ENCODE results near the gene ABR. TPM values are rescaled to one million over a fixed set of nuclear protein-coding genes. Genes with fewer than 3 reads are reported as not detected.
"Not testable (repeated sequence)": the region's sequence is repeated elsewhere in the genome, so short reads cannot be mapped to it uniquely, and the experiment has no call there.

The ABR gene
- total RNA-seq, 4 donors from 2014 or later: 286 to 1,099 (median 522) TPM

- WGBS, 2 donors (ENCODE audit: low coverage in 1 of 2): 29% methylated on average over 23 of the region's 24 CpGs; no CpG with 5 or more reads in 1 of the 2 donors
- no peaks in the 10 kb centered on the region for H3K27me3 ChIP-seq
- DNase-seq: peak; percentile 70
- H3K27ac ChIP-seq: peak overlapping the region; percentile 93 to 99 (median 96)
- peak in 2 of 3 donors; percentile 12 to 72 for TF ChIP-seq POLR2AphosphoS5 (IDR thresholded peaks at IDR 0.05)
- peak; percentile 49 for TF ChIP-seq POLR2A (IDR thresholded peaks at IDR 0.05)
- TF ChIP-seq EP300 (IDR thresholded peaks at IDR 0.05; ENCODE audit: low read depth): no peak
- H3K9me3 ChIP-seq: no peaks in the 10 kb centered on the region
- in situ Hi-C loops (cut with MboI; ENCODE audit: low pct_ligation_motif_present in 1 of 4, low pct_unique_long_range_greater_than_20kb in 1 of 4, low sequenced_read_pairs in 3 of 4): no loop called here
- H3K36me3 ChIP-seq: no peaks in the 10 kb centered on the region
- peaks cover 46 to 68% (median 60%) of the 10 kb centered on the region in 4 donors for H3K4me1 ChIP-seq
- intact Hi-C loops (cut with DNase I; ENCODE audit: low total_unique reads): no loop called here
- H3K4me3 ChIP-seq: peak overlapping the region; percentile 69 to 81 (median 74)
Measured at GRCh38 chr17:1107777-1108477, 71.9 kb downstream of the ABR start.

- in situ Hi-C loops (cut with MboI; ENCODE audit: low pct_ligation_motif_present in 1 of 4, low pct_unique_long_range_greater_than_20kb in 1 of 4, low sequenced_read_pairs in 3 of 4) (no loop called here), intact Hi-C loops (cut with DNase I; ENCODE audit: low total_unique reads) (no loop called here)
- peak overlapping the region; percentile 93 to 99 (median 96) for H3K27ac ChIP-seq
- DNase-seq: no peak
- H3K27me3 ChIP-seq: no peaks in the 10 kb centered on the region
- no peak for TF ChIP-seq POLR2A (IDR thresholded peaks at IDR 0.05)
- TF ChIP-seq EP300 (IDR thresholded peaks at IDR 0.05; ENCODE audit: low read depth): no peak
- TF ChIP-seq CTCF (IDR thresholded peaks at IDR 0.05): no peak
- WGBS, 2 donors (ENCODE audit: low coverage in 1 of 2): 66% methylated on average over 20 of the region's 20 CpGs; no CpG with 5 or more reads in 1 of the 2 donors
- peaks cover 43 to 63% (median 58%) of the 10 kb centered on the region in 4 donors for H3K4me1 ChIP-seq
- no peaks in the 10 kb centered on the region for H3K9me3 ChIP-seq
- H3K4me3 ChIP-seq: peak overlapping the region in 3 of 4 donors; percentile 69 to 74 (median 73)
- H3K36me3 ChIP-seq: no peaks in the 10 kb centered on the region
Measured at GRCh38 chr17:1107083-1107776, 72.6 kb downstream of the ABR start.

GRCh38 chr17:1104222-1104621, 75.6 kb downstream of the ABR start:
- Histone ChIP-seq H3K4me3 (no peak overlapping the region), H3K36me3 (no peaks in the 10 kb centered on the region), H3K27ac (no peak overlapping the region), H3K27me3 (no peaks in the 10 kb centered on the region), H3K4me1 (peaks cover 23 to 35% (median 33%) of the 10 kb centered on the region in 4 donors), H3K9me3 (no peaks in the 10 kb centered on the region)
- DNase-seq: no peak
- 81% methylated on average over 8 of the region's 8 CpGs; no CpG with 5 or more reads in 1 of the 2 donors for WGBS, 2 donors (ENCODE audit: low coverage in 1 of 2)
- in situ Hi-C loops (cut with MboI; ENCODE audit: low pct_ligation_motif_present in 1 of 4, low pct_unique_long_range_greater_than_20kb in 1 of 4, low sequenced_read_pairs in 3 of 4) (no loop called here), intact Hi-C loops (cut with DNase I; ENCODE audit: low total_unique reads) (no loop called here)
- TF ChIP-seq CTCF (IDR thresholded peaks at IDR 0.05) (no peak), EP300 (IDR thresholded peaks at IDR 0.05; ENCODE audit: low read depth) (no peak), POLR2AphosphoS5 (IDR thresholded peaks at IDR 0.05) (no peak), POLR2A (IDR thresholded peaks at IDR 0.05) (no peak)

GRCh38 chr17:1100382-1100781, 79.4 kb downstream of the ABR start:
- intact Hi-C loops (cut with DNase I; ENCODE audit: low total_unique reads): no loop called here
- H3K36me3 ChIP-seq: no peaks in the 10 kb centered on the region
- DNase-seq: no peak
- in situ Hi-C loops (cut with MboI; ENCODE audit: low pct_ligation_motif_present in 1 of 4, low pct_unique_long_range_greater_than_20kb in 1 of 4, low sequenced_read_pairs in 3 of 4): no loop called here
- TF ChIP-seq POLR2AphosphoS5 (IDR thresholded peaks at IDR 0.05) (no peak), EP300 (IDR thresholded peaks at IDR 0.05; ENCODE audit: low read depth) (no peak)
- WGBS, 2 donors (ENCODE audit: low coverage in 1 of 2): 69 to 100% methylated on average over 1 to 9 of the region's 11 CpGs
- no peaks in the 10 kb centered on the region for H3K27me3 ChIP-seq
- peaks cover under 1 to 33% (median 23%) of the 10 kb centered on the region in 4 donors for H3K4me1 ChIP-seq
- H3K4me3 ChIP-seq: no peak overlapping the region
- no peak overlapping the region for H3K27ac ChIP-seq
- no peaks in the 10 kb centered on the region for H3K9me3 ChIP-seq

- Histone ChIP-seq H3K27me3 (no peaks in the 10 kb centered on the region), H3K27ac (no peak overlapping the region), H3K9me3 (no peaks in the 10 kb centered on the region), H3K4me1 (peaks cover 0 to 29% (median 20%) of the 10 kb centered on the region in 4 donors), H3K36me3 (no peaks in the 10 kb centered on the region), H3K4me3 (no peak overlapping the region)
- intact Hi-C loops (cut with DNase I; ENCODE audit: low total_unique reads): no loop called here
- no peak for DNase-seq
- in situ Hi-C loops (cut with MboI; ENCODE audit: low pct_ligation_motif_present in 1 of 4, low pct_unique_long_range_greater_than_20kb in 1 of 4, low sequenced_read_pairs in 3 of 4): no loop called here
- TF ChIP-seq POLR2AphosphoS5 (IDR thresholded peaks at IDR 0.05): no peak
- no peak for TF ChIP-seq POLR2A (IDR thresholded peaks at IDR 0.05)
- TF ChIP-seq EP300 (IDR thresholded peaks at IDR 0.05; ENCODE audit: low read depth): no peak
- TF ChIP-seq CTCF (IDR thresholded peaks at IDR 0.05): no peak
- 92 to 100% methylated on average over 6 to 9 of the region's 9 CpGs for WGBS, 2 donors (ENCODE audit: low coverage in 1 of 2)
Measured at GRCh38 chr17:1099242-1099641, 80.5 kb downstream of the ABR start.

- H3K4me1 ChIP-seq: peaks cover 0 to 29% (median 20%) of the 10 kb centered on the region in 4 donors
- H3K36me3 ChIP-seq; DNase-seq; intact Hi-C loops (cut with DNase I; ENCODE audit: low total_unique reads); H3K9me3 ChIP-seq; in situ Hi-C loops (cut with MboI; ENCODE audit: low pct_ligation_motif_present in 1 of 4, low pct_unique_long_range_greater_than_20kb in 1 of 4, low sequenced_read_pairs in 3 of 4); H3K27me3 ChIP-seq; H3K4me3 ChIP-seq: not testable (repeated sequence)
- peak overlapping the region in 1 of 4 donors; percentile 22 for H3K27ac ChIP-seq
- WGBS, 2 donors (ENCODE audit: low coverage in 1 of 2): 82% methylated on average over 19 of the region's 19 CpGs; no CpG with 5 or more reads in 1 of the 2 donors
Measured at GRCh38 chr17:1097972-1098744, 81.6 kb downstream of the ABR start.

Measured in transverse colon (tissue), 4 donors.